Tibial nerve (tissue), 4 donors: Measurements from ENCODE around the gene ITGAV. TPM values are rescaled to one million over a fixed set of nuclear protein-coding genes. Genes with fewer than 3 reads are reported as not detected.

Source experiments
- DNase-seq, 2 donors: peaks; one replicate each; pipeline ENCODE4 v3.0.0-alpha.2; 2019; ENCODE audit warnings: low spot score in 2 of 2
- H3K27ac ChIP-seq, 4 donors: fragments of 200-600 bp; sonication (generic) in 3 of 4; one replicate each; pipeline ENCODE4 v1.5.1; 2017 to 2019; ENCODE audit warnings: mild to moderate bottlenecking in 1 of 4
- H3K27me3 ChIP-seq, 2 donors: fragments of 200-600 bp; sonication (generic) in 1 of 2; one replicate each; pipeline versions ENCODE4 v1.5.1 to v1.6.0; 2017 to 2019
- H3K36me3 ChIP-seq, 3 donors: fragments of 200-600 bp; sonication (generic); one replicate each; pipeline ENCODE4 v1.5.1; 2018 to 2019
- H3K4me1 ChIP-seq, 4 donors: fragments of 200-600 bp; sonication (generic) in 3 of 4; one replicate each; pipeline ENCODE4 v1.5.1; 2017 to 2019
- H3K4me3 ChIP-seq, 4 donors: fragments of 200-600 bp; sonication (generic) in 3 of 4; one replicate each; pipeline ENCODE4 v1.5.1; 2017 to 2019; ENCODE audit warnings: mild to moderate bottlenecking in 1 of 4, moderate library complexity in 1 of 4
- H3K9me3 ChIP-seq, 4 donors: fragments of 200-600 bp; sonication (generic) in 3 of 4; one replicate each; pipeline ENCODE4 v1.5.1; 2017 to 2019
- CTCF ChIP-seq, 5 experiments: fragments of 200-600 bp in 3 of 5; fragments of 450-650 bp in 2 of 5; sonication (generic) in 3 of 5; IDR thresholded peaks; one replicate each; pipeline ENCODE4 v1.5.1; 2016 to 2019; ENCODE audit warnings: antibody characterized with exemption in 5 of 5, mild to moderate bottlenecking in 3 of 5, moderate library complexity in 2 of 5
- EP300 ChIP-seq, 2 donors: sonication (generic); formaldehyde crosslinking; IDR thresholded peaks; one replicate each; pipeline ENCODE4 v1.6.1; 2017; ENCODE audit warnings: antibody characterized with exemption in 2 of 2, mild to moderate bottlenecking in 1 of 2
- POLR2A ChIP-seq, 2 donors: fragments of 450-650 bp; IDR thresholded peaks; one replicate each; pipeline ENCODE4 v1.6.1; 2017; ENCODE audit warnings: antibody characterized with exemption in 2 of 2, mild to moderate bottlenecking in 2 of 2, moderate library complexity in 2 of 2
- WGBS, 2 donors: methylation state at CpG; one replicate each; pipeline ENCODE4 v1.1.5; 2018; 5-methylcytosine and 5-hydroxymethylcytosine counted together
- total RNA-seq, 4 donors: library from RNA; depleted of rRNA; stranded (reverse); fragments of >200 nt; gene quantifications; one replicate each; pipeline ENCODE4 v1.1.0, GENCODE V29; 2016

Gene ITGAV
- total RNA-seq, 4 donors from 2014 or later, result 97.1 to 114 (median 100) TPM

- no peaks in the 10 kb centered on the region for H3K36me3 ChIP-seq
- H3K27me3 ChIP-seq, result no peaks in the 10 kb centered on the region
- peaks cover 0 to 9% (median 4%) of the 10 kb centered on the region in 4 donors for H3K4me1 ChIP-seq
- DNase-seq, result no peak
- TF ChIP-seq POLR2A (IDR thresholded peaks at IDR 0.05) (no peak), CTCF (IDR thresholded peaks at IDR 0.05) (no peak), EP300 (IDR thresholded peaks at IDR 0.05) (no peak)
- 79 to 90% methylated on average over 1 of the region's 1 CpG for WGBS, 2 donors
- no peak overlapping the region for H3K4me3 ChIP-seq
- no peaks in the 10 kb centered on the region for H3K9me3 ChIP-seq
- H3K27ac ChIP-seq, result no peak overlapping the region
Measured at GRCh38 chr2:186584053-186584452, 5.8 kb upstream of the ITGAV start.

DNA sequence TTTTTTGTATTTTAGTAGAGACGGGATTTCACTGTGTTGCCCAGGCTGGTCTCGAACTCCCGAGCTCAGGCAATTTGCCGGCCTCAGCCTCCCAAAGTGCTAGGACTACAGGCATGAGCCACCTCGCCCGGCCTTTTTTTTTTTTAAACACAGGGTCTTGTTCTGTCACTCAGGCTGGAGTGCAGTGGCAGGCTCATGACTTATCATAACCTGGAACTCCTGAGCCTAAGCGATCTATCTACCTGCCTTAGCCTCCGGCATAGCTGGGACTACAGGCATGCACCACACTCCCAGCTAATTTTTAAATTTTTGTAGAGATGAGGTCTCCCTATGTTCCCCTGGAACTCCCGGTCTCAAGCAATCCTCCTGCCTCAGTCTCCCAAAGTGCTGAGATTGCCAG is 1.4 kb upstream of the ITGAV start:
- no peak overlapping the region for H3K4me3 ChIP-seq
- DNase-seq, result no peak
- no peaks in the 10 kb centered on the region for H3K27me3 ChIP-seq
- H3K27ac ChIP-seq, result no peak overlapping the region
- H3K9me3 ChIP-seq, result no peaks in the 10 kb centered on the region
- H3K36me3 ChIP-seq, result no peaks in the 10 kb centered on the region
- peaks cover 0 to 32% (median 8%) of the 10 kb centered on the region in 4 donors for H3K4me1 ChIP-seq
- WGBS, 2 donors, result 94 to 96% methylated on average over 9 of the region's 9 CpGs
- TF ChIP-seq POLR2A (IDR thresholded peaks at IDR 0.05) (no peak), CTCF (IDR thresholded peaks at IDR 0.05) (no peak), EP300 (IDR thresholded peaks at IDR 0.05) (no peak)

DNA sequence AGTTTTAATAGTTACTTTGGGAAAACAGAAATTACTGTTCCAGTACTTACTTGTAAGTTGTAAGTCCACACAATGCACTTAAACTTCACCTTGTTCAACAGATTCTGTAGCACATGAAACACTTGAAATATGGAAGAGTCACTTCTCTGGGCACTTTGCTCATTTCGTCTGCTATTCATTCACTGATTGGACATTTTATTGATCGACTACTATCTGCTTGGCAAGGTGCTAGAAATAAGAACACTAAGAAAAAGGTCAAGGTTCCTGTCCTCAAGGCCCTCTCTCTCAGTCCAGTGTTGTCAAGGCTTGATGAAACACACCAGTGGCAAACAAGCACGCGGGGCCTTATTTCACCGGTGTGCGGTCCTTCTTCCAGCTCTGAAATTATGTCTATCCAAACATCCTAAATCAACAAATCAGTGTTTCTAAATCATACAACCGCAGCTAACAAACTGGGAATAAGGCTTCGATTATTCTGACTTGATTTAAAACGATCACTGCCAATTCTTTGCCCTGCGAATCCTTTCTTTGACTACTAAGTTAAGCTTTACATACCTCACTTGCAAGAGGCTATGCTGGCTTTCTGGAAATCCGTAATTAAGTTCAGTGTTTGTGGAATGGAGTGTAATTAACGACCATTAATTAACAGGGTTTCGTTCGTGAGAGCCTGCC is 780 bp upstream of the ITGAV start:
- H3K9me3 ChIP-seq, result no peaks in the 10 kb centered on the region
- no peak for TF ChIP-seq POLR2A (IDR thresholded peaks at IDR 0.05)
- TF ChIP-seq CTCF (IDR thresholded peaks at IDR 0.05), result no peak
- no peak for TF ChIP-seq EP300 (IDR thresholded peaks at IDR 0.05)
- no peak for DNase-seq
- H3K4me3 ChIP-seq, result peak overlapping the region; percentile 47 to 93 (median 80)
- H3K27ac ChIP-seq, result peak overlapping the region; percentile 87 to 96 (median 94)
- H3K36me3 ChIP-seq, result no peaks in the 10 kb centered on the region
- no peaks in the 10 kb centered on the region for H3K27me3 ChIP-seq
- H3K4me1 ChIP-seq, result peaks cover 0 to 38% (median 9%) of the 10 kb centered on the region in 4 donors
- WGBS, 2 donors, result 20% methylated on average over 14 of the region's 14 CpGs

GRCh38 chr2:186590350-186590758 is 498 bp downstream of the ITGAV start:
- Histone ChIP-seq H3K4me3 (peak overlapping the region; percentile 47 to 93 (median 80)), H3K27ac (peak overlapping the region; percentile 87 to 96 (median 94)), H3K27me3 (no peaks in the 10 kb centered on the region), H3K36me3 (no peaks in the 10 kb centered on the region), H3K9me3 (no peaks in the 10 kb centered on the region), H3K4me1 (peaks cover 0 to 51% (median 12%) of the 10 kb centered on the region in 4 donors)
- WGBS, 2 donors, result 0% methylated on average over 8 to 17 of the region's 32 CpGs
- peak in 1 of 2 donors; percentile 26 for DNase-seq
- TF ChIP-seq CTCF (IDR thresholded peaks at IDR 0.05) (peak in 1 of 5 experiments; percentile 21), EP300 (IDR thresholded peaks at IDR 0.05) (no peak), POLR2A (IDR thresholded peaks at IDR 0.05) (no peak)

DNA sequence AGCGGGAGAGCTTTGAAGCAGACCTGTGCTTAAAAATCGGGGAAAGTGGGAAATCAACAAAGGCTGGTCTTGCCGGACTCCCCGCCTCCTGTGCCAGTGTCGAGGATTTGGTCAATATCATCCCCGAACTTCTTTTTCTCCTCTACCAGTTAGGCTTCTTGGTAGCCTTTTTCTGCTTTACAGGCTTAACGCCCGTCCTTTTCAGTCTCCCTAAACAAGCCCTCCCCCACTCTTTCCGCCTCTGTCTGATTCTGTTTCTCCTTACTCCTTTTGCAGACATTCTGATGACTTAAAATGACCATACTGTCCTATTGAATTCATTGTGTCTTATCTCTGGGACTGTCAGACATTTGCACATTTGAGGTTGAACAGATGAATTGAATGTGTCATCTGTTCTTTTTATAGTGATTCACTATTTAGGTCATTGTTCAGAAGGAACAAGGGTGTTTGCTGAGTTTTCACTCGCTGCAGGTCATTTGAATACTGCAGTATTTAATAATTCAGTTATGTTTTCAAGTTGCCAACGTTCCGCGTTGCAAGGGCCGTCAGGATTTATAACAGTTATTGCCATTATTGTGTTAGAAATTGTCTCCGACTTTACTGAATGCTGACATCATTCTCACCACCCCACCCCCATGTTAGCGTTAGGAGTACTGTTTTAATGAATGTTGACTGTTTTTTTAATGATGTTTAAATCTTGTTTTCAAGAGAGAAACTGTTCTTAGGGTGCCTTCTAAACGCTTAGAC is 1.1 kb downstream of the ITGAV start:
- peak overlapping the region; percentile 87 to 96 (median 94) for H3K27ac ChIP-seq
- peak in 1 of 2 donors; percentile 52 for TF ChIP-seq EP300 (IDR thresholded peaks at IDR 0.05)
- TF ChIP-seq CTCF (IDR thresholded peaks at IDR 0.05), result no peak
- TF ChIP-seq POLR2A (IDR thresholded peaks at IDR 0.05), result no peak
- H3K27me3 ChIP-seq, result no peaks in the 10 kb centered on the region
- H3K4me1 ChIP-seq, result peaks cover 0 to 56% (median 15%) of the 10 kb centered on the region in 4 donors
- peak overlapping the region; percentile 47 to 93 (median 80) for H3K4me3 ChIP-seq
- DNase-seq, result peak in 1 of 2 donors; percentile 25
- 0 to 1% methylated on average over 17 of the region's 17 CpGs for WGBS, 2 donors
- no peaks in the 10 kb centered on the region for H3K9me3 ChIP-seq
- H3K36me3 ChIP-seq, result no peaks in the 10 kb centered on the region
